ENCODE measurements around the gene POLDIP2. TPM values are rescaled to one million over a fixed set of nuclear protein-coding genes. Genes with fewer than 3 reads are reported as not detected.

Gene POLDIP2
- total RNA-seq, 1 donor, result 26.6 TPM

DNA sequence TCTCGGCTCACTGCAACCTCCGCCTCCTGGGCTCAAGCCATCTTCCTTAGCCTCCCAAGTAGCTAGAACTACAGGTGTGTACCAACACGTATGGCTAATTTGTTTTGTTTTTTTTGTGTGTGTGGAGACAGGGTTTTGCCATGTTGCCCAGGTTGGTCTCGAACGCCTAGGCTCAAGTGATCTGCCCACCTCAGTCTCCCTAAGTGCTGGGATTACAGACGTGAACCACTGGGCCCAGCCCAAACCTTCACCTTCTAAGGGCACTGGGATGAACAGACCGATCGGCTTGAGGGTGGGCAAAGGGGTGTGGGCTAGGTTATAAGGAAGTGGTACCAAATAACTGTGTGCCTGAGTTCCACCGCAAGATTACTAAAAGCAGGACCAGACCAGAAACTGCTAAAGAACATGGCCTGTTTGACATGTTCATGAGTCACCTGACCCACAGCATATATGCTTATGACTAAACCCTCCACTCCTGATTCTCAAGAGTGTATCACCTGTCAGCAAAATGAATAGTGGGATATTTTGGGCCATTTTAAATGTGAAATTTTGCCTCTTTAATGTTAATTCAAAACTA is 30.2 kb downstream of the POLDIP2 start:
- peaks cover 12% of the 10 kb centered on the region for H3K4me1 ChIP-seq (ENCODE audit: insufficient read depth, low read length)
- no peak overlapping the region for H3K4me3 ChIP-seq (ENCODE audit: low read length)
- no peaks in the 10 kb centered on the region for H3K9me3 ChIP-seq (ENCODE audit: low read depth, low read length)
- H3K27me3 ChIP-seq (ENCODE audit: insufficient read depth, low read length), result no peaks in the 10 kb centered on the region

DNA sequence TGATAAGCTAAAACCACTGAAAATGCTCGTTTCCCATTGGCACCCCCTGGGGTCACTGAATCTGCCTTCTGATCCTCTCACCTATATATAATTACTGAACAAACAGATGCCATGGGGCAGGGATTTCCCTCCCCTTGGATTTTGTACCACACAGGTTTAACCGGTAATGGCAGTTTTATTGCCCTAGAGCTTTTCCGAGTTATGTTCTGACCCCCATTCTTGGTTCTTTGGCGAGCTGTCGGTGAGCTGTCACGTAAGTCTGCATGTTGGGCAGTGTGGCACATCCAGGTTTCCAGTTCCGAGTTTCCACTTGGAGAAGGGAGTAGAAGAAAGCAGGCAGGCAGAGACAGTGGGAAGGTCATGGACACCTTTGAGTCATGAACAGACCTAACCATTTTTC is 31.2 kb downstream of the POLDIP2 start:
- Histone ChIP-seq H3K27me3 (ENCODE audit: insufficient read depth, low read length) (no peaks in the 10 kb centered on the region), H3K4me3 (ENCODE audit: low read length) (no peak overlapping the region), H3K9me3 (ENCODE audit: low read depth, low read length) (no peaks in the 10 kb centered on the region), H3K4me1 (ENCODE audit: insufficient read depth, low read length) (peaks cover 12% of the 10 kb centered on the region)

DNA sequence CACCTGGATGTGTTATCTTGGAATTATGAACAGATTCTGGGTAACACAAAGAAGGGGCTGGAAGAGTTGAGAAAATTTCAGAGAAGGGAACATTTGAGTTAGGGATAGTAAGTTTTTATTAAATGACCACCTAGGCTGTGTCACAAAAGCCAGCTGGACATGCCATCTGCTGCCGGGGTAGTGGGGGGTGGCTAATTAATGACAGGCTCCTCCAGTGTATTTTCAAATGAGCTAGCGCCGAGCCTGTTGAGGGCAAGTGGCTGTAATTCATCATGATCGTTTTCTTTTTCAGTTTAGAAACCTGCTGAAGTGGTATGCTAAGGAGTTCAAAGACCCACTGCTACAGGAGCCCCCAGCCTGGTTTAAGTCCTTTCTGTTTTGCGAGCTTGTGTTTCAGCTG is 32.1 kb downstream of the POLDIP2 start:
- no peak overlapping the region for H3K4me3 ChIP-seq (ENCODE audit: low read length)
- H3K4me1 ChIP-seq (ENCODE audit: insufficient read depth, low read length), result peaks cover 12% of the 10 kb centered on the region
- H3K27me3 ChIP-seq (ENCODE audit: insufficient read depth, low read length), result no peaks in the 10 kb centered on the region
- H3K9me3 ChIP-seq (ENCODE audit: low read depth, low read length), result no peaks in the 10 kb centered on the region

- peaks cover 15% of the 10 kb centered on the region for H3K4me1 ChIP-seq (ENCODE audit: insufficient read depth, low read length)
- H3K9me3 ChIP-seq (ENCODE audit: low read depth, low read length), result no peaks in the 10 kb centered on the region
- no peak overlapping the region for H3K4me3 ChIP-seq (ENCODE audit: low read length)
- H3K27me3 ChIP-seq (ENCODE audit: insufficient read depth, low read length), result no peaks in the 10 kb centered on the region
These were observed 32.5 kb downstream of the POLDIP2 start for GRCh38 chr17:28324781-28325180.

- no peaks in the 10 kb centered on the region for H3K9me3 ChIP-seq (ENCODE audit: low read depth, low read length)
- H3K4me1 ChIP-seq (ENCODE audit: insufficient read depth, low read length), result peaks cover 19% of the 10 kb centered on the region
- no peak overlapping the region for H3K4me3 ChIP-seq (ENCODE audit: low read length)
- no peaks in the 10 kb centered on the region for H3K27me3 ChIP-seq (ENCODE audit: insufficient read depth, low read length)
These were observed 33.0 kb downstream of the POLDIP2 start for GRCh38 chr17:28324267-28324745.

DNA sequence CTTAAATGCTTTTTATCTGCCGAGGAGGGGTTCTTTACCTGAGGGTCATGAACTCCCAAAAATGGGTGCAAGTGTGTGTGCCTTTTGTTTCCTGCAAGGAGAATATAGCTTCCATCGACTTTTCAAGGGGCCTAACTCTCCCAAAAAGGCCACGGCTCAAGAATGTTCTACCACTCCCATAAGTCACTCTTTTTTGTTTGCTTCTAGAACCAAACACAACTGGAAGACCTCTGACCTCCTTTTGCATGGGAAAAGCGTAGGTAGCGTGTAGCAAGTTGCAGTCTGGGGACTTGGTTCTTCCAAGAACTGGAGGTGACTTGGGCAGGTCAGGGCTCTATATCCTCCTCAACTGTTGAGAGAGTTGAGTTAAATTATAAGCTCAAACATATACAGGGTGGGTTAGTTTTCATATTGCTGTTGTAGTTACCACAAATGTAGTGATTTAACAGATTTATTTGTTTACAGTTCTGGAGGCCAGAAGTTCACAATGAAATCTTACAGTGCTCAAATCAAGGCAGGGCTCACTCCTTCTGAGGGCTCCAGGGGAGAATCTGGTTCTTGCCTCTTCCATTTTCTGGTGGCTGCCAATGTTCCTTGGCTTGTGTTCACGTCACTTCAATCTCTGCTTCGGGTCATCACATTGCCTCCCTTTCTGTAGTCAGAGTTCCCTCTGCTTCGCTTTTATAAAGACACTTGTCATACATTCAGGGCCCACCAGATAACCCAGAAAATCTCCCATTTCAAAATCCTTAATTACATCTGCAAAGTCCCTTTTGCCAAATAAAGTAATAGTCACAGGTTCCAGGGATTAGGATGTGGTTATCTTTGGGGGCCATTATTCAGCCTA is 36.9 kb downstream of the POLDIP2 start:
- no peaks in the 10 kb centered on the region for H3K9me3 ChIP-seq (ENCODE audit: low read depth, low read length)
- H3K4me3 ChIP-seq (ENCODE audit: low read length), result no peak overlapping the region
- H3K27me3 ChIP-seq (ENCODE audit: insufficient read depth, low read length), result no peaks in the 10 kb centered on the region
- peaks cover 30% of the 10 kb centered on the region for H3K4me1 ChIP-seq (ENCODE audit: insufficient read depth, low read length)

DNA sequence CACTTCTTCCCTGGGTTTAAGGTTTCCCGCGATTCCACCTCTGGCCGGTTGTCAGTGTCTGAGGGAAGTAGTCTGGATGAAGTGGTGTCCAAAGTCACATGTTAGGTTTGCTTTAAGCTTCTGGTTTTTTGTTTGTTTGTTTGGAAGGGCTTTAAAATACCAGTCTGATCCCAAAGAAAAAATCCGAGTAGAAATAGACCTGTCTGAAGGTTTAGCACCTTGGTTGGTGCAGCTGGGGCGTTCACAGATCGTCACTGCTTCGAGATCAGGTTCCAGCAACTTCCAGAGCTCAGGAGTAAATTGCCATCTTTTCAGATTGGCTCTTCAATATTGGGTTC is 37.8 kb downstream of the POLDIP2 start:
- Histone ChIP-seq H3K4me3 (ENCODE audit: low read length) (peak overlapping the region; percentile 55), H3K4me1 (ENCODE audit: insufficient read depth, low read length) (peaks cover 24% of the 10 kb centered on the region)

GRCh38 chr17:28318759-28319597 is 38.3 kb downstream of the POLDIP2 start, which contains the start of gene TMEM97:
TMEM97 (plus strand) TSS chr17:28319200; CDS start chr17:28319240, 40 bp downstream.
- H3K4me1 ChIP-seq (ENCODE audit: insufficient read depth, low read length), result peaks cover 18% of the 10 kb centered on the region
- H3K4me3 ChIP-seq (ENCODE audit: low read length), result peak within 1 kb of the TSS; percentile 55
- H3K27me3 ChIP-seq (ENCODE audit: insufficient read depth, low read length), result no peaks in the 10 kb centered on the region
- no peaks in the 10 kb centered on the region for H3K9me3 ChIP-seq (ENCODE audit: low read depth, low read length)

More for the DNA sequence above, 37.8 kb downstream of the POLDIP2 start:
- Histone ChIP-seq H3K27me3 (ENCODE audit: insufficient read depth, low read length) (no peaks in the 10 kb centered on the region), H3K9me3 (ENCODE audit: low read depth, low read length) (no peaks in the 10 kb centered on the region)

GRCh38 chr17:28317966-28318758 is 39.2 kb downstream of the POLDIP2 start:
- H3K4me1 ChIP-seq (ENCODE audit: insufficient read depth, low read length), result peaks cover 18% of the 10 kb centered on the region
- no peaks in the 10 kb centered on the region for H3K27me3 ChIP-seq (ENCODE audit: insufficient read depth, low read length)
- no peaks in the 10 kb centered on the region for H3K9me3 ChIP-seq (ENCODE audit: low read depth, low read length)
- peak overlapping the region; percentile 55 for H3K4me3 ChIP-seq (ENCODE audit: low read length)

- Histone ChIP-seq H3K4me3 (ENCODE audit: low read length) (no peak overlapping the region), H3K27me3 (ENCODE audit: insufficient read depth, low read length) (no peaks in the 10 kb centered on the region), H3K9me3 (ENCODE audit: low read depth, low read length) (no peaks in the 10 kb centered on the region), H3K4me1 (ENCODE audit: insufficient read depth, low read length) (peaks cover 18% of the 10 kb centered on the region)
These were observed 40.0 kb downstream of the POLDIP2 start for GRCh38 chr17:28317099-28317965.

DNA sequence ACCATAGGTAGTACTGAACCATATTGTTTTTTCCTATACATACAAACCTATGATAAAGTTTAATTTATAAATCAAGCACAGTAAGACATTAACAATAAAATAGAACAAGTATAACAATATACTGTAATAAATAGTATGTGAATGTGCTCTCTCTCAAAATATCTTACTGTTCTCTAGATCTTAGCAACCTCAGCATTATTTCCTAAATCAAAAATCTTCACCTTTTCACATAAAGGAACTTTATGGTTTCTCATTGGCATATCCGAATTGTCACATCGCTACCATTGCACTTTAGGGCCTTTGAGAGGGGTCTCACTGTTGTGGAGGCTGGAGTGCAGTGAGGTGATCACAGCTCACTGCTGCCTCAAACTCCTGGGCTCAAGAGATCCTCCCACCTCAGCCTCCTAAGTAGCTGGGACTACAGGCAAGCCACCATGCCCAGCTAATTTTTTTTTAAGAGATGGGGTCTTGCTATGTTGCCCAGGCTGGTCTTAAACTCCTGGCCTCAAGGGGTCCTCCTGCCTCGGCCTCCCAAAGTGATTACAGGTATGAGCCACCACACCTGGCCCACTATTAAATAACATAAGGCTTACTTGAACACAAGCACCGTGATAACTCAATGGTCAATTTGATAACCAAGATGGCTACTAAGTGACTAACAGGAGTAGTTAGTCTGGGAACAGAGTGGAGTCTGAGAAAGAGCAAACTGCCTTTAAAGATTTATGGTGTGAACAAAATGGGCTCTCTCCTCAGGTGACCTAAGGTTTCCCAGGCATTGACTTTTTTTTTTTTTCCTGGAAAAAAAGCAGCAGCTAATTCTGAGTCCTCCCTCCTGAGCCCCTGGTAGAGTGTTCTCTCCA is 41.3 kb downstream of the POLDIP2 start:
- Histone ChIP-seq H3K9me3 (ENCODE audit: low read depth, low read length) (no peaks in the 10 kb centered on the region), H3K27me3 (ENCODE audit: insufficient read depth, low read length) (no peaks in the 10 kb centered on the region), H3K4me3 (ENCODE audit: low read length) (no peak overlapping the region), H3K4me1 (ENCODE audit: insufficient read depth, low read length) (peaks cover 18% of the 10 kb centered on the region)

DNA sequence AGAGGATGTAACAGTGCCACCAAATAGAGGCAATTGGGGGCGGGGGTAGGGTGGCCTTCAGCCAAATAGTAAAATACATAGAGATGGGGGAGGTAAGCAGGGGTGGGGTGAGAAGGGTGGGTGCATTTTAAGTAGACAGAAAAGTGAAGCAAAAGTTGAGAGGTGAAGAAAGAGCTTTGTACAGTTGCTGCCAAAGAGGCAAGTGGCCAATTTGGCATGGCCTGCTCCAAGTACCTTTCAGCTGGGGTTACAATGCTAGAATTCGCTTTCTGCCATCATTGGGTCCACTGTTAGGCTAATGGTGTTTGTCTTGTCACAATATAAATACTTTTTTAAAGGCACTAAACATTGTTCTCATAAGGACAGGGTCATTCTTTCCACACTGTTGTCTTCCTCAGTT is 43.5 kb downstream of the POLDIP2 start:
- peaks cover 3% of the 10 kb centered on the region for H3K27me3 ChIP-seq (ENCODE audit: insufficient read depth, low read length)
- no peak overlapping the region for H3K4me3 ChIP-seq (ENCODE audit: low read length)
- H3K4me1 ChIP-seq (ENCODE audit: insufficient read depth, low read length), result peaks cover 8% of the 10 kb centered on the region
- H3K9me3 ChIP-seq (ENCODE audit: low read depth, low read length), result no peaks in the 10 kb centered on the region

- H3K27me3 ChIP-seq (ENCODE audit: insufficient read depth, low read length), result peaks cover 43% of the 10 kb centered on the region
- H3K4me3 ChIP-seq (ENCODE audit: low read length), result no peak overlapping the region
- no peaks in the 10 kb centered on the region for H3K9me3 ChIP-seq (ENCODE audit: low read depth, low read length)
- H3K4me1 ChIP-seq (ENCODE audit: insufficient read depth, low read length), result no peaks in the 10 kb centered on the region
These were observed 50.3 kb downstream of the POLDIP2 start for GRCh38 chr17:28306954-28307401.

Measured in mononuclear cell (primary cell).